ENCODE results near the gene CYP26A1.

GRCh38 chr10:93079663-93080349 lies 6.1 kb downstream of the CYP26A1 start:
- TF ChIP-seq CTCF (IDR thresholded peaks at IDR 0.05) (no peak), POLR2A (IDR thresholded peaks at IDR 0.05) (no peak)
